ENCODE measurements around the gene GPR62. TPM values are rescaled to one million over a fixed set of nuclear protein-coding genes. Genes with fewer than 3 reads are reported as not detected.

GPR62 gene
- total RNA-seq, 1 experiment from 2014 or later: not detected

GRCh38 chr3:51941798-51942602, 13.2 kb upstream of the GPR62 start, which contains the start of the genes PARP3 and RRP9:
Gene PARP3 (plus strand): TSS chr3:51942363. CDS start chr3:51943356, 993 bp downstream.
Gene RRP9 (minus strand): TSS chr3:51941904. CDS start chr3:51941867, 37 bp downstream.
- peaks cover 28% of the 10 kb centered on the region for H4K20me1 ChIP-seq (ENCODE audit: low read length)
- H3K9ac ChIP-seq (ENCODE audit: low read length): peak within 1 kb of the TSS; percentile 96
- POLR2A ChIA-PET (ENCODE audit: unreplicated experiment): interaction anchor here (0.5 to 1.2 kb wide), 4 partner anchors 25 to 302 kb away, joined by 3 to 7 read pairs (median 6); partner anchors contain the start of gene ACY1
- H3K27ac ChIP-seq (ENCODE audit: low read length): peak within 1 kb of the TSS; percentile 81
- ATAC-seq (peak; percentile 86), DNase-seq (peak; percentile 100)
- H3K79me2 ChIP-seq (ENCODE audit: low read length): peaks cover 40% of the 10 kb centered on the region
- BruUV-seq (replicated peaks): no TSS peak
- intact Hi-C loops (cut with micrococcal nuclease): loop anchor here (1.0 to 5.0 kb wide), 6 partner anchors 32 to 270 kb away; partner anchors contain the start of genes ABHD14B, ACY1 and TEX264
- H3K4me1 ChIP-seq (ENCODE audit: insufficient read depth, low read length): peaks cover 33% of the 10 kb centered on the region
- H3K27me3 ChIP-seq (ENCODE audit: low read length): no peaks in the 10 kb centered on the region
- peak within 1 kb of the TSS; percentile 85 for H3K4me2 ChIP-seq (ENCODE audit: low read length)
- no peaks in the 10 kb centered on the region for H3F3A ChIP-seq (ENCODE audit: low read length, unreplicated experiment)
- peaks cover 22% of the 10 kb centered on the region; the same call in 1 of the 2 replicates for H3K36me3 ChIP-seq (ENCODE audit: low read depth, low read length)
- peak within 1 kb of the TSS; percentile 92 for H3K4me3 ChIP-seq (ENCODE audit: low read length)
- peak within 1 kb of the TSS; percentile 71 for H2AFZ ChIP-seq (ENCODE audit: low read length)
- H3K9me3 ChIP-seq (ENCODE audit: low read length): no peaks in the 10 kb centered on the region
- no peaks in the 10 kb centered on the region for H3K9me2 ChIP-seq (replicated peaks; ENCODE audit: low read length)
- CTCF ChIA-PET: interaction anchor here (0.6 to 2.8 kb wide), 13 partner anchors 17 to 358 kb away, joined by 3 to 46 read pairs (median 3); partner anchors contain the start of genes ABHD14A, ABHD14B, ACY1 and POC1A
- TF ChIP-seq, protein P1, sequence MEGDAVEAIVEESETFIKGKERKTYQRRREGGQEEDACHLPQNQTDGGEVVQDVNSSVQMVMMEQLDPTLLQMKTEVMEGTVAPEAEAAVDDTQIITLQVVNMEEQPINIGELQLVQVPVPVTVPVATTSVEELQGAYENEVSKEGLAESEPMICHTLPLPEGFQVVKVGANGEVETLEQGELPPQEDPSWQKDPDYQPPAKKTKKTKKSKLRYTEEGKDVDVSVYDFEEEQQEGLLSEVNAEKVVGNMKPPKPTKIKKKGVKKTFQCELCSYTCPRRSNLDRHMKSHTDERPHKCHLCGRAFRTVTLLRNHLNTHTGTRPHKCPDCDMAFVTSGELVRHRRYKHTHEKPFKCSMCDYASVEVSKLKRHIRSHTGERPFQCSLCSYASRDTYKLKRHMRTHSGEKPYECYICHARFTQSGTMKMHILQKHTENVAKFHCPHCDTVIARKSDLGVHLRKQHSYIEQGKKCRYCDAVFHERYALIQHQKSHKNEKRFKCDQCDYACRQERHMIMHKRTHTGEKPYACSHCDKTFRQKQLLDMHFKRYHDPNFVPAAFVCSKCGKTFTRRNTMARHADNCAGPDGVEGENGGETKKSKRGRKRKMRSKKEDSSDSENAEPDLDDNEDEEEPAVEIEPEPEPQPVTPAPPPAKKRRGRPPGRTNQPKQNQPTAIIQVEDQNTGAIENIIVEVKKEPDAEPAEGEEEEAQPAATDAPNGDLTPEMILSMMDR (conservative IDR thresholded peaks at IDR 0.05; ENCODE audit: low read depth, low read length): peak; percentile 97
- TF ChIP-seq EZH2phosphoT487 (IDR thresholded peaks at IDR 0.05; ENCODE audit: borderline replicate concordance, low read length): no peak

DNA sequence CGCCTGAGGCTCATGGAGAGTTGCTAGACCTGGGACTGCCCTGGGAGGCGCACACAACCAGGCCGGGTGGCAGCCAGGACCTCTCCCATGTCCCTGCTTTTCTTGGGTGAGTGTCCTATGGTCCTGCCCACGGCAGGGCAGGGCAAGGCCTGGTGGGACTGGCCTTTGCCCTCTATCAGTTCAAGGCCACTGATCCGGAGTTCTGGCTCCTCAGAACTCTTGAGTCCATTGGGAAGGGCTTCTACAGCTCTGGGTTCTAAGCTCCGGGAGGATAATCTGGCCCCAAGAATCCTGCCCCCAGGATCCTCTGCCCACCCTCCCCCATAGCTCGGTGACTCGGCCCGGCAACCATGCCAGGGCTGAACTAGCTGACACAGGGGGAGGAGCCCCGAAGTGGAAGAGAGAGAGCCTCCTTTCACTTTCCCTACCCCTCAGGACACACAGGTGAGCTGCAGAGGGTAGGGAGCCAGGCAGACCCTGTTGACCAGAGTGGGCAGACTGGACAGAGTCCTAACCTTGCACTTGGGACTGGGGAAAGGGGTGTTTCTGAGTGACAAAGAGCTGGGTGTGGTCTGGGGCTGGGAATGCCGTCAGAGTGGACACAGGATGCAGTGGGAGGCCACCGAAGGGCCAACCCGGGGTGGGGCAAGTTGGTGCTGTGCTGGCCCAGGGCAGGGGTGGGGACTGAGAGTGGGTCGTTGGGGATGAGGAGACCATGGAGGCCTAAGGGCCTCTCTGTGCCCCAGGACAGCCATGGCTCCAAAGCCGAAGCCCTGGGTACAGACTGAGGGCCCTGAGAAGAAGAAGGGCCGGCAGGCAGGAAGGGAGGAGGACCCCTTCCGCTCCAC, 12.4 kb upstream of the GPR62 start:
- Histone ChIP-seq H3K4me3 (ENCODE audit: low read length) (peak overlapping the region; percentile 53), H3K27me3 (ENCODE audit: low read length) (no peaks in the 10 kb centered on the region), H3K4me1 (ENCODE audit: insufficient read depth, low read length) (peaks cover 33% of the 10 kb centered on the region), H3F3A (ENCODE audit: low read length, unreplicated experiment) (no peaks in the 10 kb centered on the region), H3K9ac (ENCODE audit: low read length) (peak overlapping the region; percentile 84), H3K4me2 (ENCODE audit: low read length) (peak overlapping the region; percentile 81), H3K79me2 (ENCODE audit: low read length) (peaks cover 39% of the 10 kb centered on the region), H3K9me3 (ENCODE audit: low read length) (no peaks in the 10 kb centered on the region), H2AFZ (ENCODE audit: low read length) (peak overlapping the region; percentile 71), H3K36me3 (ENCODE audit: low read depth, low read length) (peaks cover 17% of the 10 kb centered on the region; the same call in 1 of the 2 replicates), H4K20me1 (ENCODE audit: low read length) (peaks cover 28% of the 10 kb centered on the region), H3K9me2 (replicated peaks; ENCODE audit: low read length) (no peaks in the 10 kb centered on the region), H3K27ac (ENCODE audit: low read length) (peak overlapping the region; percentile 81)
- CTCF ChIA-PET: interaction anchor here (0.6 to 2.8 kb wide), 6 partner anchors 9 to 505 kb away, joined by 4 to 46 read pairs (median 6); partner anchors contain the start of genes ABHD14A, ABHD14B and POC1A
- intact Hi-C loops (cut with micrococcal nuclease): loop anchor here (1.0 to 5.0 kb wide), 6 partner anchors 31 to 271 kb away; partner anchors contain the start of genes ABHD14B, ACY1 and TEX264
- DNase-seq (peak; percentile 70), ATAC-seq (peak; percentile 30)
- BruUV-seq (replicated peaks): TSS peak; percentile 91
- TF ChIP-seq, protein P1 (conservative IDR thresholded peaks at IDR 0.05; ENCODE audit: low read depth, low read length): no peak
- TF ChIP-seq EZH2 (IDR thresholded peaks at IDR 0.05; ENCODE audit: low read length, unreplicated experiment): no peak
- no peak for TF ChIP-seq EZH2phosphoT487 (IDR thresholded peaks at IDR 0.05; ENCODE audit: borderline replicate concordance, low read length)
- POLR2A ChIA-PET (ENCODE audit: unreplicated experiment): interaction anchor here (0.5 to 1.2 kb wide), 9 partner anchors 23 to 1599 kb away, joined by 3 to 26 read pairs (median 5); partner anchors contain the start of genes ACY1 and DCAF1
